K562 (cell line): ENCODE results near the gene LAIR1. TPM values are rescaled to one million over a fixed set of nuclear protein-coding genes. Genes with fewer than 3 reads are reported as not detected.

Source experiments
- ATAC-seq: fragments of 200-7000 bp; cut with Tn5 transposase; 3 replicates; pipeline ENCODE4 v1.9.1; 2020; ENCODE audit warnings: moderate library complexity
- BruUV-seq: library from RNA; stranded (reverse); fragments of 400-500 nt; replicated peaks from 2 replicates; lab custom pipeline; 2021; lab: Mats Ljungman, UMichigan
- CTCF ChIA-PET: fragments of 300-600 bp; formaldehyde crosslinking; extraction: SDS; loops from one replicate; lab custom pipeline; 2021; ENCODE audit warnings: low intra/inter-chr PET ratio; lab: Yijun Ruan, JAX
- POLR2A ChIA-PET: fragments of 300-600, 350-650 bp; sonication (Branson Sonifier 250); formaldehyde crosslinking; extraction: SDS; loops from one replicate; lab custom pipeline; 2021; ENCODE audit warnings: antibody characterized with exemption, inconsistent platforms; lab: Yijun Ruan, JAX
- DNase-seq, 4 experiments: peaks; one replicate each; pipeline versions ENCODE4 v3.0.0 to v3.0.0-alpha.2; 2011 to 2018; ENCODE audit warnings: low spot score in 3 of 4, mixed read lengths in 3 of 4; ENCODE audit errors: extremely low read depth in 1 of 4
- FAIRE-seq: peaks from 2 replicates; lab custom pipeline; 2011; peaks lifted over from hg19 to GRCh38; lab: Jason Lieb, UNC
- H2AFZ ChIP-seq: 2 replicates; pipeline ENCODE4 v1.6.0; 2011; ENCODE audit warnings: low read depth, low read length, control low read depth, inconsistent platforms
- H3K27ac ChIP-seq: fragments of 200-600 bp; 3 replicates; pipeline ENCODE4 v1.8.0; 2011; ENCODE audit warnings: low read depth, mild to moderate bottlenecking, control low read depth, inconsistent platforms, low read length, moderate library complexity, mixed read lengths; ENCODE audit errors: extremely low read depth
- H3K27me3 ChIP-seq, 2 experiments: fragments of 300-600 bp in 1 of 2; 2 replicates in 1 of 2; 3 replicates in 1 of 2; pipeline versions ENCODE4 v1.6.0 to v1.8.0; 2011; ENCODE audit warnings: inconsistent platforms in 2 of 2, low read length in 2 of 2, mild to moderate bottlenecking in 1 of 2, mixed read lengths in 1 of 2, moderate library complexity in 1 of 2; ENCODE audit not compliant: control insufficient read depth in 2 of 2, insufficient read depth in 2 of 2
- H3K36me3 ChIP-seq: fragments of 300-600 bp; 3 replicates; pipeline ENCODE4 v1.8.0; 2011; ENCODE audit warnings: mild to moderate bottlenecking, low read length, inconsistent platforms; ENCODE audit not compliant: control insufficient read depth, insufficient read depth
- H3K4me1 ChIP-seq, 2 experiments: fragments of 200-600 bp in 1 of 2; replicated peaks in 1 of 2; 2 replicates in 1 of 2; 3 replicates in 1 of 2; pipeline versions ENCODE4 v1.5.1 to v1.8.0; 2011; ENCODE audit warnings: inconsistent platforms in 2 of 2, low read length in 2 of 2, mild to moderate bottlenecking in 1 of 2, mixed read lengths in 1 of 2, moderate library complexity in 1 of 2; ENCODE audit not compliant: control insufficient read depth in 2 of 2, insufficient read depth in 2 of 2
- H3K4me2 ChIP-seq: 2 replicates; pipeline ENCODE4 v1.6.1; 2011; ENCODE audit warnings: low read length, control low read depth, inconsistent platforms, mixed read lengths; ENCODE audit not compliant: insufficient read depth
- H3K4me3 ChIP-seq: fragments of 200-600 bp; sonication (generic), shearing (Covaris generic); 2 replicates; pipeline ENCODE4 v1.5.1; 2016; ENCODE audit warnings: control low read depth, inconsistent platforms
- H3K79me2 ChIP-seq: fragments of 200-600 bp; 3 replicates; pipeline ENCODE4 v1.8.0; 2011; ENCODE audit warnings: low read length, inconsistent platforms; ENCODE audit not compliant: control insufficient read depth, insufficient read depth
- H3K9ac ChIP-seq, 2 experiments: 2 replicates each; pipeline versions ENCODE4 v1.6.0 to v1.6.1; 2011; ENCODE audit warnings: low read depth in 2 of 2, low read length in 2 of 2, control low read depth in 1 of 2, inconsistent platforms in 1 of 2, mild to moderate bottlenecking in 1 of 2, mixed read lengths in 1 of 2; ENCODE audit not compliant: insufficient read depth in 1 of 2
- H3K9me1 ChIP-seq: one replicate; pipeline ENCODE4 v1.6.0; 2011; ENCODE audit warnings: inconsistent platforms, mild to moderate bottlenecking, low read length, moderate library complexity; ENCODE audit not compliant: control insufficient read depth, insufficient read depth
- H3K9me3 ChIP-seq: replicated peaks from 2 replicates; pipeline ENCODE4 v1.5.1; 2011; ENCODE audit warnings: low read depth, low read length, inconsistent platforms; ENCODE audit not compliant: control insufficient read depth, insufficient read depth
- H4K20me1 ChIP-seq: replicated peaks from 2 replicates; pipeline ENCODE4 v1.6.1; 2011; ENCODE audit warnings: low read length, inconsistent platforms, mixed read lengths; ENCODE audit not compliant: control insufficient read depth, insufficient read depth
- HNRNPL ChIP-seq: fragments of 200-400 bp; formaldehyde crosslinking; IDR thresholded peaks from 2 replicates; pipeline ENCODE4 v1.6.1; 2017; ENCODE audit warnings: low read depth, mild to moderate bottlenecking, low read length
- KAT2B ChIP-seq: IDR thresholded peaks from one replicate; pipeline ENCODE4 v1.6.1; 2012; ENCODE audit warnings: low read depth, mild to moderate bottlenecking, control low read depth, inconsistent platforms, low read length, moderate library complexity
- MEF2A ChIP-seq: IDR thresholded peaks from 2 replicates; pipeline ENCODE4 v1.6.1; 2011; ENCODE audit warnings: low read depth, mild to moderate bottlenecking, low read length, moderate library complexity; ENCODE audit not compliant: control insufficient read depth
- MNT ChIP-seq, 2 experiments: fragments of 450-650 bp; conservative IDR thresholded peaks; 2 replicates each; pipeline ENCODE4 v1.6.1; 2017; ENCODE audit warnings: mild to moderate bottlenecking in 2 of 2, moderate library complexity in 2 of 2
- RFX5 ChIP-seq: IDR thresholded peaks from 2 replicates; pipeline ENCODE4 v1.6.1; 2011; ENCODE audit warnings: low read depth, mild to moderate bottlenecking, improper control_type of control experiment, low read length
- TFAM ChIP-seq: fragments of 250-450 bp; sonication (Bioruptor Pico); conservative IDR thresholded peaks from 2 replicates; pipeline ENCODE4 v1.5.0; 2021; ENCODE audit warnings: mild to moderate bottlenecking, moderate library complexity
- UBTF ChIP-seq, 2 experiments: IDR thresholded peaks; 2 replicates each; pipeline ENCODE4 v1.6.1; 2012; ENCODE audit warnings: improper control_type of control experiment in 2 of 2, low read depth in 2 of 2, low read length in 2 of 2, borderline replicate concordance in 1 of 2
- ZBTB33 ChIP-seq: sonication (generic); formaldehyde crosslinking; IDR thresholded peaks from 2 replicates; pipeline ENCODE4 v1.8.1; 2023; ENCODE audit warnings: mild to moderate bottlenecking, missing genetic modification reagents
- ZNF561 ChIP-seq: fragments of 450-650 bp; formaldehyde crosslinking; conservative IDR thresholded peaks from 2 replicates; pipeline ENCODE4 v1.4.0; 2020; ENCODE audit warnings: mild to moderate bottlenecking, moderate library complexity
- WGBS: fragments of 100-300 bp; shearing (Covaris generic); methylation state at CpG from one replicate; pipeline ENCODE4 v1.1.6; 2016; ENCODE audit warnings: low coverage, mixed read lengths; ENCODE audit not compliant: insufficient coverage; ENCODE audit errors: missing lambda C conversion rate; 5-methylcytosine and 5-hydroxymethylcytosine counted together
- in situ Hi-C: fragments of 300-500 bp; cut with MboI; formaldehyde crosslinking; loops from 4 replicates; pipeline ENCODE4 v1.15.0; 2018; ENCODE audit warnings: inconsistent platforms, mixed read lengths
- intact Hi-C: fragments of 100-400 bp; cut with micrococcal nuclease; formaldehyde crosslinking; loops from 2 replicates; pipeline ENCODE4 v1.14.2; 2022
- polyA plus RNA-seq, 8 experiments: library from polyadenylated mRNA; depleted of rRNA in 4 of 8; stranded (reverse) in 5 of 8; unstranded in 3 of 8; fragments of >200 nt; fragmentation: Nextera tagmentation in 2 of 8; fragmentation: Illumina TruSeq in 1 of 8; extraction: Ambion mirVana in 2 of 8; extraction: Trizol in 1 of 8; gene quantifications; 2 replicates each; pipeline versions ENCODE4 v1.2.1 to v1.2.3, GENCODE V29; 2011 to 2014; ENCODE audit warnings: inconsistent platforms in 1 of 8, missing spikeins in 1 of 8
- total RNA-seq, 7 experiments: library from RNA; depleted of rRNA in 6 of 7; stranded (reverse); fragments of >200 nt in 6 of 7; fragmentation: Illumina TruSeq in 2 of 7; extraction: Trizol in 2 of 7; gene quantifications; 2 replicates each; pipeline versions ENCODE4 v1.2.1 to v1.2.3, GENCODE V29; 2011 to 2021; ENCODE audit warnings: low replicate concordance in 1 of 7
- TF ChIP-seq, protein P1 (sequence below): sonication (generic); formaldehyde crosslinking; IDR thresholded peaks from 2 replicates; pipeline ENCODE4 v1.8.0; 2023; ENCODE audit warnings: missing genetic modification reagents, mild to moderate bottlenecking, borderline replicate concordance

LAIR1 gene
- total and polyA plus RNA-seq, 9 of the 15 experiments (the other 6 are each of a cell fraction or from before 2014, with no cell fraction given), result 0.12 to 0.54 (median 0.24) TPM; not detected in 6

DNA sequence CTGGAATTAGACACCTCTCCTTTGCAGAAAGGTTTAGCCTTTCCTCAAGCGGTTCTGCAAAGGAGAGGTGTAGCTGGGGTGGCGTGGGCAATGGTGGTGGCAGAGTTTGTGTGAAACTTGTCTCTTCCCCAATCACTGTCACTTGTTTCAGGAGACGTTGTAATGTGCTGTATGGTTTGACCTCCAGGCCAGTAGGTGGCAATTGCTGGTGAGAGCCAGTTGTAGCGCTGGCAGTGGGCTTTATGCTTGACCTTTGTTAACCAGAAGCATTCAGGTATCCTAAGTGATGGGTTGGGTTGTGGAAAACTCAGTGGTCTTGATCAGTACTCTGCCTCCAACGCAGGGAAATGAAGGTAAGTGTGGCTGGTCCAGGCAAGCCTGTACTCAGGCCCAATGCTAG, 39.1 kb downstream of the LAIR1 start:
- intact Hi-C loops, result loop anchor here (2.0 kb wide), 2 partner anchors 29 to 65 kb away; no protein-coding TSS in a partner anchor
- H3K4me1 ChIP-seq, result no peaks in the 10 kb centered on the region
- no peak overlapping the region for H2AFZ ChIP-seq
- in situ Hi-C loops, result no loop called here
- DNase-seq (no peak), FAIRE-seq (no peak), ATAC-seq (no peak)
- no peaks in the 10 kb centered on the region for H3K79me2 ChIP-seq
- H3K36me3 ChIP-seq, result no peaks in the 10 kb centered on the region
- H3K9ac ChIP-seq, result no peak overlapping the region
- ChIA-PET CTCF (interaction anchor here (1.5 kb wide), 1 partner anchor 65 kb away, joined by 7 read pairs; no protein-coding TSS in a partner anchor), POLR2A (interaction anchor here (1.0 kb wide), 1 partner anchor 11 kb away, joined by 3 read pairs; no protein-coding TSS in a partner anchor)
- no TSS peak for BruUV-seq
- H3K27ac ChIP-seq, result no peak overlapping the region
- H3K27me3 ChIP-seq, result peaks cover 4 to 7% of the 10 kb centered on the region in 2 experiments; a peak in 3 of 5 replicates
- no peaks in the 10 kb centered on the region for H3K9me3 ChIP-seq
- no peaks in the 10 kb centered on the region for H4K20me1 ChIP-seq
- H3K9me1 ChIP-seq, result no peaks in the 10 kb centered on the region
- H3K4me3 ChIP-seq, result no peak overlapping the region
- H3K4me2 ChIP-seq, result no peak overlapping the region
- WGBS, result 30% methylated on average over 5 of the region's 5 CpGs
- TF ChIP-seq HNRNPL, result no peak
- no peak for TF ChIP-seq ZBTB33
- no peak for TF ChIP-seq ZNF561 (CRISPR knock-in tag)
- no peak for TF ChIP-seq RFX5
- TF ChIP-seq MNT (conservative IDR thresholded peaks at IDR 0.05), result no peak
- TF ChIP-seq TFAM (CRISPR knock-in tag), result no peak
- no peak for TF ChIP-seq KAT2B
- TF ChIP-seq UBTF (IDR thresholded peaks at IDR 0.05; ENCODE audit: borderline replicate concordance in 1 of 2, low read depth in 2 of 2, low read length in 2 of 2), result no peak
- TF ChIP-seq, protein P1, sequence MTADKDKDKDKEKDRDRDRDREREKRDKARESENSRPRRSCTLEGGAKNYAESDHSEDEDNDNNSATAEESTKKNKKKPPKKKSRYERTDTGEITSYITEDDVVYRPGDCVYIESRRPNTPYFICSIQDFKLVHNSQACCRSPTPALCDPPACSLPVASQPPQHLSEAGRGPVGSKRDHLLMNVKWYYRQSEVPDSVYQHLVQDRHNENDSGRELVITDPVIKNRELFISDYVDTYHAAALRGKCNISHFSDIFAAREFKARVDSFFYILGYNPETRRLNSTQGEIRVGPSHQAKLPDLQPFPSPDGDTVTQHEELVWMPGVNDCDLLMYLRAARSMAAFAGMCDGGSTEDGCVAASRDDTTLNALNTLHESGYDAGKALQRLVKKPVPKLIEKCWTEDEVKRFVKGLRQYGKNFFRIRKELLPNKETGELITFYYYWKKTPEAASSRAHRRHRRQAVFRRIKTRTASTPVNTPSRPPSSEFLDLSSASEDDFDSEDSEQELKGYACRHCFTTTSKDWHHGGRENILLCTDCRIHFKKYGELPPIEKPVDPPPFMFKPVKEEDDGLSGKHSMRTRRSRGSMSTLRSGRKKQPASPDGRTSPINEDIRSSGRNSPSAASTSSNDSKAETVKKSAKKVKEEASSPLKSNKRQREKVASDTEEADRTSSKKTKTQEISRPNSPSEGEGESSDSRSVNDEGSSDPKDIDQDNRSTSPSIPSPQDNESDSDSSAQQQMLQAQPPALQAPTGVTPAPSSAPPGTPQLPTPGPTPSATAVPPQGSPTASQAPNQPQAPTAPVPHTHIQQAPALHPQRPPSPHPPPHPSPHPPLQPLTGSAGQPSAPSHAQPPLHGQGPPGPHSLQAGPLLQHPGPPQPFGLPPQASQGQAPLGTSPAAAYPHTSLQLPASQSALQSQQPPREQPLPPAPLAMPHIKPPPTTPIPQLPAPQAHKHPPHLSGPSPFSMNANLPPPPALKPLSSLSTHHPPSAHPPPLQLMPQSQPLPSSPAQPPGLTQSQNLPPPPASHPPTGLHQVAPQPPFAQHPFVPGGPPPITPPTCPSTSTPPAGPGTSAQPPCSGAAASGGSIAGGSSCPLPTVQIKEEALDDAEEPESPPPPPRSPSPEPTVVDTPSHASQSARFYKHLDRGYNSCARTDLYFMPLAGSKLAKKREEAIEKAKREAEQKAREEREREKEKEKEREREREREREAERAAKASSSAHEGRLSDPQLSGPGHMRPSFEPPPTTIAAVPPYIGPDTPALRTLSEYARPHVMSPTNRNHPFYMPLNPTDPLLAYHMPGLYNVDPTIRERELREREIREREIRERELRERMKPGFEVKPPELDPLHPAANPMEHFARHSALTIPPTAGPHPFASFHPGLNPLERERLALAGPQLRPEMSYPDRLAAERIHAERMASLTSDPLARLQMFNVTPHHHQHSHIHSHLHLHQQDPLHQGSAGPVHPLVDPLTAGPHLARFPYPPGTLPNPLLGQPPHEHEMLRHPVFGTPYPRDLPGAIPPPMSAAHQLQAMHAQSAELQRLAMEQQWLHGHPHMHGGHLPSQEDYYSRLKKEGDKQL (CRISPR knock-in tag), result no peak
- no peak for TF ChIP-seq MEF2A
